Measurements from ENCODE around the gene JAZF1. TPM values are rescaled to one million over a fixed set of nuclear protein-coding genes. Genes with fewer than 3 reads are reported as not detected.

The JAZF1 gene
- polyA plus RNA-seq, 3 donors, result 12.1 to 18.1 (median 17.2) TPM

- Mint-ChIP-seq H3K27me3 (ENCODE audit: low read depth in 3 of 3) (peaks cover 0 to 3% (median 0%) of the 10 kb centered on the region in 3 donors), H3K36me3 (peaks cover 8 to 15% of the 10 kb centered on the region in 2 donors), H3K4me1 (peaks cover 48% of the 10 kb centered on the region), H3K4me3 (no peak overlapping the region), H3K9me3 (no peaks in the 10 kb centered on the region), H3K27ac (peak overlapping the region; percentile 48 to 94 (median 75))
- Histone ChIP-seq H3K4me3 (replicated peaks in 1 of 3; ENCODE audit: low read depth in 2 of 3, low read length in 3 of 3) (no peak overlapping the region), H3K9ac (ENCODE audit: insufficient read depth, low read length, poor library complexity, severe bottlenecking) (no peak overlapping the region), H3K79me2 (ENCODE audit: insufficient read depth, low read length) (peaks cover 18% of the 10 kb centered on the region), H3K27me3 (ENCODE audit: control insufficient read depth in 2 of 2, insufficient read depth in 2 of 2, low read length in 2 of 2) (no peaks in the 10 kb centered on the region), H3K36me3 (replicated peaks in 1 of 2; ENCODE audit: control insufficient read depth in 1 of 2, insufficient read depth in 2 of 2, low read length in 2 of 2) (peaks cover 0 to 10% of the 10 kb centered on the region in 2 donors), H4K20me1 (ENCODE audit: insufficient read depth, low read length) (peaks cover 9% of the 10 kb centered on the region), H3K4me2 (replicated peaks; ENCODE audit: extremely low read depth, low read length, poor library complexity, severe bottlenecking) (no peak overlapping the region), H3K9me3 (replicated peaks in 1 of 2; ENCODE audit: control insufficient read depth in 1 of 2, insufficient read depth in 1 of 2, low read length in 2 of 2) (no peaks in the 10 kb centered on the region), H3K4me1 (ENCODE audit: control insufficient read depth in 1 of 2, insufficient read depth in 2 of 2, low read length in 2 of 2) (peaks cover 46 to 50% of the 10 kb centered on the region in 2 donors), H3K27ac (ENCODE audit: low read depth in 1 of 2, low read length in 2 of 2) (peak overlapping the region in 1 of 2 donors; percentile 51), H2AFZ (ENCODE audit: insufficient read depth, low read depth, low read length, poor library complexity, severe bottlenecking) (no peak overlapping the region)
- intact Hi-C loops (cut with micrococcal nuclease), result no loop called here
- DNase-seq, result peak in 1 of 3 donors; percentile 11
- no peak for TF ChIP-seq CTCF (IDR thresholded peaks at IDR 0.05)
- WGBS (ENCODE audit: insufficient coverage), result 80% methylated on average over 1 of the region's 2 CpGs
These were observed 281.0 kb downstream of the JAZF1 start for GRCh38 chr7:27899601-27900000.

- H3K27me3 Mint-ChIP-seq (ENCODE audit: low read depth in 3 of 3), result peaks cover 0 to 2% (median 0%) of the 10 kb centered on the region in 3 donors
- Histone ChIP-seq H3K27me3 (ENCODE audit: control insufficient read depth in 2 of 2, insufficient read depth in 2 of 2, low read length in 2 of 2) (no peaks in the 10 kb centered on the region), H3K79me2 (ENCODE audit: insufficient read depth, low read length) (peaks cover 18% of the 10 kb centered on the region), H2AFZ (ENCODE audit: insufficient read depth, low read depth, low read length, poor library complexity, severe bottlenecking) (no peak overlapping the region), H4K20me1 (ENCODE audit: insufficient read depth, low read length) (peaks cover 9% of the 10 kb centered on the region), H3K4me3 (replicated peaks in 1 of 3; ENCODE audit: low read depth in 2 of 3, low read length in 3 of 3) (no peak overlapping the region), H3K27ac (ENCODE audit: low read depth in 1 of 2, low read length in 2 of 2) (no peak overlapping the region), H3K9me3 (replicated peaks in 1 of 2; ENCODE audit: control insufficient read depth in 1 of 2, insufficient read depth in 1 of 2, low read length in 2 of 2) (no peaks in the 10 kb centered on the region), H3K4me1 (ENCODE audit: control insufficient read depth in 1 of 2, insufficient read depth in 2 of 2, low read length in 2 of 2) (peaks cover 45 to 50% of the 10 kb centered on the region in 2 donors), H3K9ac (ENCODE audit: insufficient read depth, low read length, poor library complexity, severe bottlenecking) (no peak overlapping the region), H3K36me3 (replicated peaks in 1 of 2; ENCODE audit: control insufficient read depth in 1 of 2, insufficient read depth in 2 of 2, low read length in 2 of 2) (peaks cover 13 to 32% of the 10 kb centered on the region in 2 donors), H3K4me2 (replicated peaks; ENCODE audit: extremely low read depth, low read length, poor library complexity, severe bottlenecking) (no peak overlapping the region)
- no peak for TF ChIP-seq CTCF (IDR thresholded peaks at IDR 0.05)
- peaks cover 26 to 36% of the 10 kb centered on the region in 2 donors for H3K36me3 Mint-ChIP-seq
- H3K9me3 Mint-ChIP-seq, result peaks cover 0 to 3% (median 0%) of the 10 kb centered on the region in 7 donors
- DNase-seq, result no peak
- peaks cover 48% of the 10 kb centered on the region for H3K4me1 Mint-ChIP-seq
- intact Hi-C loops (cut with micrococcal nuclease), result no loop called here
- 96% methylated on average over 8 of the region's 10 CpGs for WGBS (ENCODE audit: insufficient coverage)
- H3K4me3 Mint-ChIP-seq, result no peak overlapping the region
- no peak overlapping the region for H3K27ac Mint-ChIP-seq
These were observed 283.2 kb downstream of the JAZF1 start for GRCh38 chr7:27897441-27897847.
